HEK293T (cell line): ENCODE data around the gene ZNF337.

Source experiments
- HDGF ChIP-seq: fragments of 450-650 bp; IDR thresholded peaks from 2 replicates; pipeline ENCODE4 v1.6.1; 2017; ENCODE audit warnings: antibody characterized with exemption, borderline replicate concordance
- TARDBP ChIP-seq: fragments of 450-650 bp; IDR thresholded peaks from 2 replicates; pipeline ENCODE4 v1.6.1; 2016

- TF ChIP-seq HDGF, result no peak
- no peak for TF ChIP-seq TARDBP
Measured at GRCh38 chr20:25683050-25683449, 13.6 kb downstream of the ZNF337 start.
